HepG2 (cell line): Measurements from ENCODE around the gene FAM53B.

Source experiments
- CREB1 ChIP-seq, 2 experiments: fragments of 450-650 bp in 1 of 2; IDR thresholded peaks; 2 replicates each; pipeline ENCODE4 v1.6.1; 2016 to 2017; ENCODE audit warnings: control low read depth in 1 of 2, mild to moderate bottlenecking in 1 of 2, missing compliant biosample characterization in 1 of 2, missing genetic modification characterization in 1 of 2
- CTCF ChIP-seq: sonication (generic); formaldehyde crosslinking; IDR thresholded peaks from 2 replicates; pipeline ENCODE4 v1.5.0; 2020; ENCODE audit warnings: mild to moderate bottlenecking, missing genetic modification reagents, moderate library complexity
- GATA4 ChIP-seq: sonication (generic); IDR thresholded peaks from 2 replicates; pipeline ENCODE4 v1.6.1; 2016; ENCODE audit warnings: antibody characterized with exemption, low read depth, borderline replicate concordance
- NFATC3 ChIP-seq: sonication (generic); formaldehyde crosslinking; IDR thresholded peaks from 2 replicates; pipeline ENCODE4 v1.5.1; 2020; ENCODE audit warnings: mild to moderate bottlenecking, missing genetic modification reagents
- PBX2 ChIP-seq: IDR thresholded peaks from 2 replicates; pipeline ENCODE4 v1.6.1; 2016; ENCODE audit warnings: control low read depth
- TCF7 ChIP-seq: sonication (generic); IDR thresholded peaks from 2 replicates; pipeline ENCODE4 v1.6.1; 2016; ENCODE audit warnings: antibody characterized with exemption, low read depth
- ZBTB40 ChIP-seq, 2 experiments: fragments of 450-650 bp in 1 of 2; sonication (generic) in 1 of 2; formaldehyde crosslinking in 1 of 2; IDR thresholded peaks; 2 replicates each; pipeline versions ENCODE4 v1.6.1 to v1.8.0; 2016 to 2022; ENCODE audit warnings: antibody characterized with exemption in 1 of 2, mild to moderate bottlenecking in 1 of 2, missing genetic modification reagents in 1 of 2

GRCh38 chr10:124618470-124619073 lies 125.6 kb downstream of the FAM53B start:
- TF ChIP-seq ZBTB40 (IDR thresholded peaks at IDR 0.05) (no peak), ZBTB40 (CRISPR knock-in tag; IDR thresholded peaks at IDR 0.05) (no peak), PBX2 (CRISPR knock-in tag) (no peak), NFATC3 (CRISPR knock-in tag) (no peak), CTCF (CRISPR knock-in tag) (no peak), CREB1 (IDR thresholded peaks at IDR 0.05) (no peak), CREB1 (CRISPR knock-in tag; IDR thresholded peaks at IDR 0.05) (no peak), TCF7 (no peak), GATA4 (no peak)
